ENCODE results near the gene VTI1A. TPM values are rescaled to one million over a fixed set of nuclear protein-coding genes. Genes with fewer than 3 reads are reported as not detected.

VTI1A gene
- total and polyA plus RNA-seq, 9 donors = 7.8 to 48.2 (median 20.0) TPM

GRCh38 chr10:112616647-112617046, 169.6 kb downstream of the VTI1A start:
- no peaks in the 10 kb centered on the region for H3K36me3 ChIP-seq
- no peak overlapping the region for H3K27ac ChIP-seq
- intact Hi-C loops (cut with DNase I) = no loop called here
- H3K27me3 ChIP-seq = no peaks in the 10 kb centered on the region
- H3K4me1 ChIP-seq (ENCODE audit: insufficient read depth) = no peaks in the 10 kb centered on the region
- TF ChIP-seq CTCF (IDR thresholded peaks at IDR 0.05) (no peak), EP300 (IDR thresholded peaks at IDR 0.05) (no peak), POLR2A (IDR thresholded peaks at IDR 0.05) (no peak)
- DNase-seq = no peak
- H3K9me3 ChIP-seq = no peaks in the 10 kb centered on the region
- no peak overlapping the region for H3K4me3 ChIP-seq

- DNase-seq = no peak
- no peak overlapping the region for H3K27ac ChIP-seq
- H3K36me3 ChIP-seq = no peaks in the 10 kb centered on the region
- H3K27me3 ChIP-seq = no peaks in the 10 kb centered on the region
- intact Hi-C loops (cut with DNase I) = no loop called here
- no peaks in the 10 kb centered on the region for H3K9me3 ChIP-seq
- H3K4me1 ChIP-seq (ENCODE audit: insufficient read depth) = no peaks in the 10 kb centered on the region
- no peak overlapping the region for H3K4me3 ChIP-seq
- 91 to 94% (median 94%) methylated on average over 3 of the region's 3 CpGs for WGBS, 3 donors
- TF ChIP-seq POLR2A (IDR thresholded peaks at IDR 0.05) = no peak
- TF ChIP-seq EP300 (IDR thresholded peaks at IDR 0.05) = no peak
- TF ChIP-seq CTCF (IDR thresholded peaks at IDR 0.05) = no peak
Measured at GRCh38 chr10:112618814-112619213, 171.8 kb downstream of the VTI1A start.

- TF ChIP-seq POLR2A (IDR thresholded peaks at IDR 0.05) (no peak), CTCF (IDR thresholded peaks at IDR 0.05) (no peak), EP300 (IDR thresholded peaks at IDR 0.05) (no peak)
- Histone ChIP-seq H3K36me3 (no peaks in the 10 kb centered on the region), H3K27ac (no peak overlapping the region), H3K27me3 (no peaks in the 10 kb centered on the region), H3K4me3 (no peak overlapping the region), H3K4me1 (ENCODE audit: insufficient read depth) (no peaks in the 10 kb centered on the region), H3K9me3 (no peaks in the 10 kb centered on the region)
- DNase-seq = no peak
- WGBS, 3 donors = 75 to 78% (median 75%) methylated on average over 4 of the region's 4 CpGs
- intact Hi-C loops (cut with DNase I) = no loop called here
Measured at GRCh38 chr10:112619556-112619955, 172.5 kb downstream of the VTI1A start.

GRCh38 chr10:112622786-112623185, 175.8 kb downstream of the VTI1A start:
- Histone ChIP-seq H3K27me3 (no peaks in the 10 kb centered on the region), H3K9me3 (no peaks in the 10 kb centered on the region), H3K36me3 (no peaks in the 10 kb centered on the region), H3K4me3 (no peak overlapping the region), H3K4me1 (ENCODE audit: insufficient read depth) (no peaks in the 10 kb centered on the region), H3K27ac (no peak overlapping the region)
- intact Hi-C loops (cut with DNase I) = no loop called here
- no peak for TF ChIP-seq POLR2A (IDR thresholded peaks at IDR 0.05)
- no peak for TF ChIP-seq CTCF (IDR thresholded peaks at IDR 0.05)
- TF ChIP-seq EP300 (IDR thresholded peaks at IDR 0.05) = no peak
- no peak for DNase-seq
- 69 to 89% (median 79%) methylated on average over 2 of the region's 2 CpGs for WGBS, 3 donors

All from ovary (tissue), 9 donors.